NCI-H345 (cell line): ENCODE data around the gene CCL27.

Source experiments
- DNase-seq: peaks from one replicate; lab custom pipeline; 2025; lab: John Stamatoyannopoulos, UW

The CCL27 gene, protein sequence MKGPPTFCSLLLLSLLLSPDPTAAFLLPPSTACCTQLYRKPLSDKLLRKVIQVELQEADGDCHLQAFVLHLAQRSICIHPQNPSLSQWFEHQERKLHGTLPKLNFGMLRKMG

DNA sequence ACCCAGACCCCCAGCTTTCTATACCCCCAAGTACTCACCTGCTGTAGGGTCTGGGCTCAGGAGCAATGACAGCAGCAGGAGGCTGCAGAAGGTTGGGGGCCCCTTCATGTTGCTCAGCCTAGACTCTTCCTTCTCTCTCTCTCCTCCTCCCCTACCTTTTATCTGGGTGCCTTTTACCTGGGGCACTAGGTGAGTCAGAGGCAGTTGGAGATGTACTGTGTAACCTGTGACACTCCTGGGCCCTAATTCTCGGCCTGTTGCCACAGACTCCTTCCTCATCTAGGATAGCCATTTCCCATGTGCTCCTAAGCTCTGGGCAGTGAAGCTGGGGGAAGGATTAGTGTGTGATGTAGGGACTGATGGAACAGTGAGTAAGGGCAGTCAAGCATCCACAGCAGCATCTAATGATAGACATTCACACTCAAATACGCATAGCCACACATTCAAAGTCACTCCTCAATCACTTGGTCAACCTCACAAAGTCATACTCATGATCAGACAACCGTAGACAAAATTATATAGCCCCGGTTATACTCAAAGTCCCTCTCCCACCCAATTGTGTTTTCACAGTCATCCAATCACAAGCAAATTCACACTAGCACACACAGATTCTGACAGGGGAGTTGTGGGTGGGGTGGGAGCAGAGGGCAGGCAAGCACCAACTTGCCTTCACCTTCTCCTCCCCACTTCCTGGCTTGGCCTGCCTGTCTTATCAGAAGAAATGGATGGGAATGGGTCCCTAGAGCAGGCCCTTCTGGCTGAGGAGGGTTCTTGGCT lies at the start of gene CCL27:
Gene CCL27, minus strand, starts transcription at position 132 of the 777 bp plus-strand sequence. Its CDS starts 24 bp downstream, at position 108.
- no peak for DNase-seq

DNA sequence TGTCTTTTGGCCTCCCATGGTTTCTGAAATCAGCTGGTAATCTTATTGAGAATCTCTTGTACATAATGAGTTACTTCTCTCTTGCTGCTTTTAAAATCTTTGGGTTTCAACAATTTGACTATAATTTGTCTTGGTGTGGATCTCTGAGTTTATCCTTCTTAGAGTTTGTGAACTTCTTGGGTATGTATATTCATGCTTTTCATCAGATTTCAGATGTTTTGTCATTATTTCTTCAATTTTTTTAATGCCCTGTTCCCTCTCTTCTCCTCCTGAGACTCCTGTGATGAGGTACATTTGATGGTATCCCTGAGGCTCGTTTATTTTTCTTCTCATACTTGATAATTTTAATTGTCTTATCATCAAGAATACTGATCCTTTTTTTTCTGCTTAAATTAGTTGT lies 49.7 kb upstream of the CCL27 start:
- no peak for DNase-seq

DNA sequence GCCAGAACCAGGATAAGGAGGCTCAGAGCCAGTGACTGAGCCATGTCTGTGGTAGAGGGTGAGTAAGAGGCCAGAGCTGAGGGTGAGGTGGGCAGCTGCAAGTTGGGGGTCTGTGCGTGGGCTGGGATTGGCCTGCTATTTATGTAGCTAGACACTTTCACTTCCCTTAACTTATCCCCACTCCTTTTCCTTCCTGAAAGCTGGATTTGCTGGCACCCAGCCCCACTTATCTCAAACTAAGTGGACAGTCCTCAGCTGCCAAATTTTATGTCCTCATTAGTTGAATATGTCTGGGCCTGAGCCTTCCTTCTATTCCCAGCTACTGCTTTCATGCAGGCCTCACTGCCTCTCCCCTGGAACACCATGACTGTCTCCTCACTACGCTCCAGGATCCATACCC lies 47.6 kb upstream of the CCL27 start, which contains the start of gene CCL21:
Gene CCL21, minus strand, starts transcription at position 114 of the 400 bp plus-strand sequence. Its CDS starts 70 bp downstream, at position 44.
- no peak for DNase-seq

DNA sequence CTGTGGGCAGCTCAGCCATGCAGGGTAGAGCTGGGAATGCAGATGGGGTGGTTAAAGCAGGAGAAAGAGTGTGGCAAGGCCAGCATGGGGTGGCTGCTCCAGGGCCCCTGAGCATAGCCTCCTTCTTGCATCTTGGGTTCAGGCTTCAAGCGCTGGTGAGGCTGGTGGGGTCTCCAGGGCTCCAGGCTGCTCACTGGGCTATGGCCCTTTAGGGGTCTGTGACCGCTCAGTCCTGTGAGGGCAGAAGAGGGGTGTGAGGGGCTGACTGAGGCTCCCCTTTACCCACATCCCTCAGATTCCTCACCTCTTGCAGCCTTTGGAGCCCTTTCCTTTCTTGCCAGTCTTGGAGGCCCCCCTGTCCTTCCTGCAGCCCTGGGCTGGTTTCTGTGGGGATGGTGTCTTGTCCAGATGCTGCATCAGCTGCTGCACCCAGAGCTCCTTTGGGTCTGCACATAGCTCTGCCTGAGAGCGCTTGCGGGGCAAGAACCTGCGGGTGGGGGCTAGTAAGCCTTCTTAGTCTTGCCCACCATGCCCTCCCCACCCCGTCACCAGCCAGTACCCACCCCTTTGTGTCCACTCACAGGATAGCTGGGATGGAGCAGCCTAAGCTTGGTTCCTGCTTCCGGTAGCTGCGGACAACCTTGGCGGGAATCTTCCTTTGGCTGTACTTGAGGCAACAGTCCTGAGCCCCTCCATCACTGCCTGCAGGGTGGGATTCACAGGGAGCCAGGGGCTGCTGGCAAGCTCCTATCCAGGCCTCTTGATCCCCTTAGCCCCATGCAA lies 46.9 kb upstream of the CCL27 start:
- no peak for DNase-seq

DNA sequence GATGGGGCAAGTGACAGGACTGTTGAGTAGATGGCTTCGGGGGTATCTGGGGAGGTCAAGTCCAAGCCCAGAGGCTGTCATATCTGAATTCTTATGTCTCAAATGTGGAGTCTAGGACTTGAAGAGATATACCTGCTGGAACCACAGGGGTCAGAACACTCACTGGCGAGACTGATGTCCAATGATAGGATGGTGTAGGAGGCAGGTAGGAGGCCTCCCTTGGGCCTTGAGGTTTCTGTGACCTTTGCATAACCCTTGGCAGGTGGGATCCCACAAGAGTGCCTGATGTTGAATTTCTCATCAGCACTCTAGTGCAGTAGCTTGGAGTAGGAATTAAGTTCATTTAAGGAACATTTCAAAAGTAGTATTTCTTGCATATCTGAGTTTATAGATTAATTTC lies 44.7 kb upstream of the CCL27 start:
- DNase-seq: no peak

DNA sequence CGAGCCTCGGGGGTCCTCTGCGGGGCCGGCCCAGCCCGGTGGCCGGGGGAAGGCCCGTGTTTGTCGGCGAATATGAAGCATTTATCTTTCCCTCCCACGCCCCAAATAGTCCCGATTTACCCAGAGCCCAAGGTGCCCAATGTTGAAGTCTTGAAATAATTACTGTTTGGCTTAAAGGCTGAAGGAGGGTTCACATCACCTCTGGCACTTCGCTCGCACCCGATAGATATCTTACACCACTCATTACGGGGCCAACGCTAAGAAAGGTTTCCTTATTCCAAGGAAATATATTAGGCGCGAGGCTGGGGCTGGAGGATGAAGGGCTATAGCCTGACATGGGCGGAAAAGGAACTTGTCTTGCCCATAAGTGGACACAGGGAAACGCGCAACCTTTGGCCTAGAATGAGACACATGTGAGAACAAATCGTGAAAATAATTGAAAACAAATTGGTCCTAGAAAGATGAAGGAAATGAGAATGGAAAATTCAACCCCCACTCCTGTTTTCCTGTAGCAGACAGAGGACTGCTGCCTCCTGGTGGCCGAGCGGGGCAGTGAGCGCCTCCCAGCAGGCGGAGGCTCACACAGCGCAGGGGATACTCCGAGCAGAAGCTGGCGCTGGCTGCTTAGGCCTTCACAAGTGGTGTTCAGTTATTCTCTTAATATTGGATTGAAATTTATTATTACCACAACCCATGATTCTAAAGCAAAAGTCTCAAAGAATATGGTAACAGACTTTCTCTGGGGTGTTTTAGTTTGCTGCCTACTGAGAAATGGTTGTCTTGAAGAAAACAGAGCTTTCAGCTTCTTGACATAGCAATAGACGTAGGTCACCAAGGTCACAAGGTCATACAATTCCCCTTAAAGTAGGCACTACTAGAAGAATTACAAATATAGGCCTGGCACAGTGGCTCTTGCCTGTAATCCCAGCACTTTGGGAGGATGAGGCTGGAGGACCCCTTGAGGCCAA lies 39.6 kb upstream of the CCL27 start:
- peak; percentile 77 for DNase-seq

DNA sequence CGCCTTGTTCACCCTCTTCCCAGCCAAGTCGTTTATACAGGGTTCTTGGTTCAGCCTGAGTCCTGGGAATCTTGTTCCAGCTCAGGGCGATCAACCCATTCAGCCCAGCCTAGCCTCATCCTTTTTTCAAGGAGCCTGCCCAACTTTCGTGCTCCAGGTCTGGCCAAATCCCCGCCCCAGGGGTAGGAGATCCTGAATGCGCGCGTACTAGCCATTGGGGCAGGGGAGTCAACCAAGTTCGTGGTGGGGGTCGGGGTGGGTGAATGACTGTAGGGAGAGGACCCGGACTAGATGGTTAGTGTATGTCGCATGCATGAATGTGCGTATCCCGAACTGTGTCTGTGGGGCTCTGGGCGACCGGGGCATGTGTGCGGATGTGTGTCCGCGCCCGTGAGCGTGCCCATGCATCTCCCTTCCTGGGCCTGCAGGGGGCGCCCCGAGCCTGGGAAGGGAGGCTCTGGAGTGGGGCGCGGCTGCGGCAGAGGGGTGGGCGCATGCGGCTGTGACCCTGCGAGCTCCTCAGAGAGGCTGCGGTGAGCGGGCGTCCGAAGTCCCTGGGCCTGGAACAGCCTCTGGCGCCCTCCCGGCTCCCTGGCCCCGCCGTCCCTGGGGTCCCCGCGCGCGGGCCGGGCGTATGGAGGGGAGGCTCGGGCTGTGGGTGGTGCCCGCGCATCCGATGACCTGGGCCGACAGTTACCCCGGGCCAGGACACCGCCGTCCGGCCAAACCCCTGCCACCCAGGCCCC lies 38.7 kb upstream of the CCL27 start:
- peak; percentile 82 for DNase-seq

DNA sequence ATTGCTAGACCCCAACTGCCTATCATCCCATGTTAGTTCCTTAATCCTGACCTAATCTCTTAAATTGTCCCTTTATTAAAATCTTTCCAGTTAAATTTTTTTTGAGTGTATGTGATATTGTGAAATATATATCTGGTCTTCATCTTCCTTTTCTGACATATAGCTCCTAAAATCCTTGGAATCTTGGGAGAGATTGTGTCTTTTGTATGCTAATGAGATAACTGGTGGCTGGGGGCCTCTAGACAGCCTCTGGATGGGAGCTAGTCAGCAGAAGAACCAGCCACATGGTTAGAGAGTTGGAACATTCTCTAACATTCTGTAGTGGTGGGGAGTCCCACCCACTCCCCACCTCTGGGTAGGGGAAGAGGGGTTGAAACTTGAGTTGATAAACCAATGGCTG lies 32.4 kb upstream of the CCL27 start:
- DNase-seq: no peak

DNA sequence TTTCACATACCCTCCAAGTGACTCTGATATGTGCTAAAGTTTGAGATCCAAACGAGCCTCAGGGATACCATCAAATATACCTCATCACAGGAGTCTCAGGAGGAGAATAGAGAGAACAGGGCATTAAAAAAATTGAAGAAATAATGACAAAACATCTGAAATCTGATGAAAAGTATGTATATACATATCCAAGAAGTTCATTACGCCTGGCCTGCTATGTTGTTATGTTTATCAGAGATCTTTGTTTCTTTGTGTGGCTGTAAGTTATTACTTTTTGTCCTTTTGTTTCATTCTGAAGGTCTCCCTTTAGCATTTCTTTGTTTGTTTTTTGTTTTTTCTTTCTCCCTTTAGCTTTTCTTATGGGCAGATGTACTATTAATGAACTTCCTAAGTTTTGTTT lies 31.1 kb upstream of the CCL27 start:
- no peak for DNase-seq

DNA sequence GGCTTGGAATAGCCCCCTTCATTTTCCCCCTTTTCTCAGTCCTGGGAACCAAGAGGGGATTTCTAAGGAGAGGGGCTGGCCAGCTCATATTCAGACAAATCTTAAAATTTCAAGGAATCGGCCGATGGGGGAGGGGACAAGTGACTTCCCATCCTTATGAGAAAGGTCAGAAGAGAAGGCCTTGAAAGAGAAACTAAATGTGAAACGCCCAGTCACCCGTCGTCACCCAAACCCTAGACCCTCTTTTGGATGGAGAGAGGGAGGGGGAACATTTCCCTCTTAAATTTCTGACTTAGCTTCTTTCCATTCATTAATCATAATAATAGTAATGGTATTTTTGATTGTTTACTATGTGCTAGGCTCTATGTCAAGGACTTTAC lies 29.5 kb upstream of the CCL27 start:
- DNase-seq: no peak

DNA sequence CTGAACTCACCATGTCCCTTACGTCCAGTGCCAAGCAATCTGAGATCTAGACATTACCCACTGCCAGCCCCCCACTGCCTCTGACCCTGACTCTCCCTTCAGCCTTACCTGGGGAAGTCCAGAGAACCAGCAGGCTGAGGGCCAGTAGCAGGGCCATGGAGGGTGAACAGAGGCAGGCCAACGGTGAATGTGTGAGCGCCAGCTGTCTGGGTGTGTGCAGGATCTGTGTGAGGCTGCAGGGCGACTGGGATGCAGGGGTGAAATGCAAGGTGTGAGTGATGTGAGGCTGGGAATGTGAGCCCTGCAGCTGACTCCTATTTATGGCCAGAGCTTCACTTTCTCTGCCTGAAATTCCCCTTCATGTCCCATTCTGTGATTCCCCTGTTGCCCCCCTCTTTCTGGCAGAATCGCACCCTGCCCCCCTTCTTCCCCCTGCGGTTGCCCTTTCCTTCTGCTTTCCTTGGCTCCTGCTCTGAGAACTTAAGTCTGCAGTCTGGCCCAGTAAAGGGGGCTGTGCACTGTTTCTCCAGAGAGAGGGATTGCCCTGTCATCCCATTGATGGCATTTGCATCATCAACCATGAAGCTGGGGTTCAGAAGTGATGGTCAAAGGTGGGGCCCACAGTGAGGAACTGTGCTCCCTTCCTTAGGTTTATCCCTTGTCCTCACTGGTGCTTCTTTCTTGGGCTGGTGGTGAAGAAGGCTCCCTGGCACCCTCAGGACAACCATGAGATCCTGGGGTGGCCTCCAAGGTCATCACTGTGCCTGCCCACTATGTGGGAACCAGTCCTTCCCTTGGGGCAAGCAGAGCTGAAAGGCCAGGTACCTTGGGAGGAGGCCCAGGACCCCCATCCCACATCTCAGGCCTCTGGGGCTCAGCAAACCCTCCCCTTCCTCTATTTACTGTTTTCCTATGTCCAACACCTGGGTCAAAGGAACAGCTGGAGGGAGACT lies 28.8 kb upstream of the CCL27 start, which contains the start of gene CCL19:
Gene CCL19, minus strand, starts transcription at position 294 of the 953 bp plus-strand sequence. Its CDS starts 137 bp downstream, at position 157.
- DNase-seq: no peak

DNA sequence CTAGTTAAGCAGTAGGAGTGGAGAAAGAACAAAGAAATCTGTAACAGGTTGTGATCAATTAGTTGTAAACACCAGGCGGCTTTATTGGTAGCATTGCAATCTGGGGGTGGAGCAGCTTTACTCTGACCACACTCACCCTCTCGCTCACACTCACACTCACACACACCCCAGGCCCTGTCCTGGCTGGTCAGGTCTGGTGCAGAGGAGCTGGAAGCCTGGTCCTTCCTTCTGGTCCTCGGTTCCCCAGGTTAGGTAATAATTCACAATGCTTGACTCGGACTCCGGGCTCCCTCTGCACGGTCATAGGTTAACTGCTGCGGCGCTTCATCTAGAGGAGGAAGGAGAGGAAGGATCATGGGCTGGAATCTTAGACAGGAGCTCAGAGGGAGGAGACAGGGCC lies 27.1 kb upstream of the CCL27 start:
- no peak for DNase-seq

DNA sequence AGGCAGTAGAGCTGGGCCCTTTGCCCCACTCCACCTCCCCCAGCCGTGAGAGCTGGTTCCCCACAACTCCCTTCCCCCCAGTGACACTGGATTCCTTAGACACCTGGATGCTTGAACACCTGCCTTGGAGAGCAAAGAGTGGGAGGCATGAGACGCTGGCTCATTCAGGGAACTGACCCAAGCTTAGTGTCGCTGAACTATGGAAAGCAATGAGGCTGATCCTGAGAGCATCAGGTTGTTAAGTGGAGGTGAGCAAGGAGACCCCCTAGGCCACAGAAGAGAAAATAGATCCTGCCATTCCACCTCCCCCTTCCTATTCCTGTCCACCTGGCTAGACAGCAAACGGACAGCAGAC lies 26.6 kb upstream of the CCL27 start:
- DNase-seq: no peak

DNA sequence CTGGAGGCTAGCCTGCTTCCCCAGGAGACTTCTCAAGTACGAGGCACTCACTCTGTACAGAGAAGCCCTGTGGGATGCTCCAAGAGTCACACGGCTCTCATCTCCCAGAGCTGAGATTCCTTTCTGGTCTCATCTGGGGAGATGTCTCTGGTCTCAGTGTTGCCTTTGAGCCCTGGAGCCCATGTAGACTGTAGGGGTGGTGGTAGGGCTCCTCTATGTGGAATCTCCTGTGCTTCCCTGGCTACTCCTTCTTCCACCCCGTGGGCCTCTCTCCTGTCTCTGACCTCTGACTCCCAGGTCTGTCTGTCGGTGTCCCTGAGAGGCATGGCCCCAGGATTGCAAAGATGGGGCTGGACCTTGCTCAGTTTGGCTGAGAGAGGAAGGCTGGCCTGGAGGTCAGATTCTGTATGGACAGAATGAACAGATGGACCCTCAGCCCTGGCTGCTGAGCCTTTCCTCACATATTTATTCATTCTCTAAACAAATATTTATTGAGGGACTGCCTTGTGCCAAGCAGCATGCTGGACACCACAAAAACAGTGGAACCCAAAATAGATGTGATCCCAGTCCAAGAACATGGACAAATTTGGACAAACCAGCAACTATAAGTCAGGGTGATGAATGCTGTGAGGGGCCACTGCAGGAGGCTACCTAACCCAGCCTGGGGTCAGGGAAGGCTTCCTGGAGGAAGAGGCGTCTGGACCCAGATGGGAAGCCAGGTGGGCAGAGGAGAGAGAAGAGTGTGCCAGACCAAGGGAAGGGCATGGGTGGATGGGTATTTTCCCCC lies 26.1 kb upstream of the CCL27 start:
- no peak for DNase-seq

DNA sequence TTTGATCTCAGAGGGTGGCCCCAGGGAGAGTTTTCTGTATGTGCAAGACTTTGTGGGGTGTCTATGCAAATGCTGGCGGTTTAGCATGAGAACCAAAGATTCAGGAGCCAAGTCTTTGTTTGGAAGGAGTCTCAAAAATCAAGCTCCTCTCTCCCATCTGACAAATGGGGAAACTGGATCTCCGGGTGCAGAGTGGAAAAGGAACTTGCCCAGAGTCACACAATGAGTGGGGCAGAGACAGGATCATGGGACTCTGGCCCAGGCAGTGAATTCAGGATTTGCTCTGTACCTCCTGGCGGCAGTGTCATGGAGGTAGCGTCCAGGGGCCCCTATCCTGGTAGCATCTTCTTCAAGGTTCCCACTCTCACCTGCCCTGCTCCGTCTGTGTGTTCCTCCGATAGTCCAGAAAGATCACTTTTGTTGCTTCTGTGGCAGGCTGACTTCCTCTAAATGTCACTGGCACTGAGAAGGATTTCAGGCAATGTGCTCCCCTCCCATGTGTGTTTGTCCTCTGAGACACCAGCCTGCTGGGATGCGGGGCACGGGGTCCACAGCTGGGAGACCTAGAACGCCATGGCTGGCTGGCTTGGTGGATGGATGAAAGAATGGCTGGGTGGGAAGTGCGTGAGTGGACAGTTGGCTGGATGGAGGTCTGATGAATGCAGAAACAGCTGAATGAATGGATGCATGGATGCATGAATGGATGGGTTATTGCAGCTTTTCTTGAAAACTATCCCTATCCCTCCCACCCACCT lies 25.0 kb upstream of the CCL27 start:
- DNase-seq: no peak

DNA sequence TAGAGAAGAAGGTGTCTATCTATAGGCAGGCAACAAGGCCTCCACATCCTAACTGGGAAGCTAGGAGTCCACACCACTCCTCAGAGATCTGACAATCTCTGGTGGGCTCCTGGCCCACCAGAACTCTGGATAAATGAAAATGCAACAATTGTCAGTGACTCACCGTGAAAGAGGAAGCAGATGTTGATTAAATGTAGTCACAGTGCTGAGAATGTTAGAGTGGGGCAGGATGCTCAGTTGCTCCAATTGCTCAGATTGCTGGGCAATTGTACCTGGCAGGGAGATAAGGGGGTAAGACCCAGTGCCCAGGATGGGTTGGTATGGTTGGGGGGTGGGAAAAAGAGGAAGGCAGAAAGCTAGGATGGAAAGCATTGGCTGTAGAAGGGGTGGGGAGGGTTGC lies 24.3 kb upstream of the CCL27 start:
- DNase-seq: no peak

DNA sequence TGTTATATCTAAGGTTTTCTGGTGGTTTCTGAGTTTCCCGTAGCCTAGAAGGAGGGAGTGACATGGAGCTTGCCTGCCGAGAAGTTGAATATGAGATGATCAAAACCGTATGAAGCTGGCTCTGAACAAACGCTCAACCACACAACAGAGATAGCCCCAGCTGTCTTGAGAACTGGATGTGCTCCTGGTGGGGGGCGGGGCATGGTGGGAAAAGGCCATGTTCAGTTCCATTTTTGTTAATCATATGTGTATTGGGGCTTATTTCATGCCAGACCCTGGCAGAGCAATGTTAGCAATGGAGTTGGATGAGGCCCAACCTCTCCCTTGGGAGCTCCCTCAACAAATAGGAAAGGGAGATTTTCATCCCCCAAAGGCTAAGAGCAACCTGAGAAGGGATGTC lies 23.8 kb upstream of the CCL27 start:
- no peak for DNase-seq

DNA sequence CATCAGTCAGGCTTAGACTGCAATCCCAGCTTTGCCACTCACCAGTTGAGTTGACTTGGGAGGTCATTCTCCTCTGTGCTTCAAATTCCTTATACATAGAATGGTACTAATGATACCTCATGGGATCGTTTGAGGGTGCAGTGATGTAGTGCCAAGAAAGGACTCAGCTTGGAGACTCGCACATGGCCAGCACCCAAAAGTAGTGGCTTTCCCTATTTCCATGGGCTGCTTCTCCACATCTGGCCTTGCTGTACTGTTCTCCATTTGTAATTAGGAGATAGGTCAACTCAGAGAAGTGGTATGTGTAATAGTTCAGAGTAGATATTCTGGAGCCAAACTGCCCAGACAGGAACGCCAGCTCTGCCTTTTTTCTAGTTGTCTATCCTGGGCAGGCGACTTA lies 23.1 kb upstream of the CCL27 start:
- no peak for DNase-seq
